Loucy (cell line): Measurements from ENCODE around the gene ZNF286A.
"Not testable (repeated sequence)": the region's sequence is repeated elsewhere in the genome, so short reads cannot be mapped to it uniquely, and the experiment has no call there.

Experiments
- H2AFZ ChIP-seq: fragments of 200-600 bp; sonication (generic); 2 replicates; pipeline ENCODE4 v1.6.0; 2016; ENCODE audit warnings: antibody characterized with exemption, mild to moderate bottlenecking, low read length, moderate library complexity
- H3F3A ChIP-seq: fragments of 200-600 bp; 2 replicates; pipeline ENCODE4 v1.6.0; 2016; ENCODE audit warnings: antibody characterized with exemption, low read depth, mild to moderate bottlenecking
- H3K27me3 ChIP-seq: fragments of 200-600 bp; sonication (generic); 2 replicates; pipeline ENCODE4 v1.6.1; 2014; ENCODE audit warnings: low read length, mild to moderate bottlenecking; ENCODE audit not compliant: insufficient read depth, poor library complexity, severe bottlenecking
- H3K36me3 ChIP-seq: fragments of 200-600 bp; sonication (generic); 2 replicates; pipeline ENCODE4 v1.6.1; 2016; ENCODE audit warnings: low read length; ENCODE audit not compliant: insufficient read depth
- H3K4me1 ChIP-seq: fragments of 200-600 bp; sonication (generic); 2 replicates; pipeline ENCODE4 v1.5.1; 2014; ENCODE audit warnings: low read length, mild to moderate bottlenecking; ENCODE audit not compliant: insufficient read depth, poor library complexity, severe bottlenecking
- H3K4me2 ChIP-seq: fragments of 200-600 bp; sonication (generic); 2 replicates; pipeline ENCODE4 v1.6.0; 2014; ENCODE audit warnings: antibody characterized with exemption, low read length, low read depth, mild to moderate bottlenecking; ENCODE audit not compliant: poor library complexity, severe bottlenecking
- H3K4me3 ChIP-seq: fragments of 200-600 bp; sonication (generic); 2 replicates; pipeline ENCODE4 v1.5.1; 2014; ENCODE audit warnings: low read length, mild to moderate bottlenecking, mixed read lengths; ENCODE audit not compliant: poor library complexity, severe bottlenecking
- H3K79me2 ChIP-seq: fragments of 200-600 bp; sonication (generic); 2 replicates; pipeline ENCODE4 v1.6.1; 2014; ENCODE audit warnings: low read length; ENCODE audit not compliant: insufficient read depth
- H3K9ac ChIP-seq: fragments of 200-600 bp; sonication (generic); 2 replicates; pipeline ENCODE4 v1.6.0; 2014; ENCODE audit warnings: mild to moderate bottlenecking, low read depth, low read length, moderate library complexity; ENCODE audit not compliant: poor library complexity, severe bottlenecking
- H3K9me2 ChIP-seq: fragments of 200-600 bp; sonication (generic); replicated peaks from 2 replicates; pipeline ENCODE4 v1.6.1; 2016; ENCODE audit warnings: low read depth, low read length, mixed read lengths
- H3K9me3 ChIP-seq: fragments of 200-600 bp; sonication (generic); 2 replicates; pipeline ENCODE4 v1.6.1; 2014; ENCODE audit warnings: mild to moderate bottlenecking, antibody characterized with exemption, low read length, low read depth; ENCODE audit not compliant: insufficient read depth
- H4K20me1 ChIP-seq: fragments of 200-600 bp; sonication (generic); 2 replicates; pipeline ENCODE4 v1.6.0; 2014; ENCODE audit warnings: antibody characterized with exemption, low read length, mild to moderate bottlenecking; ENCODE audit not compliant: insufficient read depth, poor library complexity, severe bottlenecking
- EZH2phosphoT487 ChIP-seq: fragments of 200-600 bp; IDR thresholded peaks from 2 replicates; pipeline ENCODE4 v1.6.1; 2018; ENCODE audit warnings: antibody characterized with exemption, mild to moderate bottlenecking, moderate library complexity, borderline replicate concordance
- TF ChIP-seq, protein P1 (sequence below): fragments of 200-600 bp; sonication (generic); conservative IDR thresholded peaks from 2 replicates; pipeline ENCODE4 v1.5.1; 2014; ENCODE audit warnings: mild to moderate bottlenecking, antibody characterized with exemption, low read length

Gene ZNF286A

GRCh38 chr17:15738066-15738465, 38.5 kb downstream of the ZNF286A start:
- Histone ChIP-seq H3K4me2 (no peak overlapping the region), H3K9me2 (no peaks in the 10 kb centered on the region), H3K27me3 (no peaks in the 10 kb centered on the region), H4K20me1 (no peaks in the 10 kb centered on the region), H3F3A (no peaks in the 10 kb centered on the region), H3K9me3 (peaks cover 7% of the 10 kb centered on the region; the same call in 1 of the 2 replicates), H2AFZ (no peak overlapping the region), H3K79me2 (no peaks in the 10 kb centered on the region), H3K9ac (no peak overlapping the region), H3K36me3 (no peaks in the 10 kb centered on the region), H3K4me1 (no peaks in the 10 kb centered on the region), H3K4me3 (no peak overlapping the region)
- no peak for TF ChIP-seq EZH2phosphoT487

DNA sequence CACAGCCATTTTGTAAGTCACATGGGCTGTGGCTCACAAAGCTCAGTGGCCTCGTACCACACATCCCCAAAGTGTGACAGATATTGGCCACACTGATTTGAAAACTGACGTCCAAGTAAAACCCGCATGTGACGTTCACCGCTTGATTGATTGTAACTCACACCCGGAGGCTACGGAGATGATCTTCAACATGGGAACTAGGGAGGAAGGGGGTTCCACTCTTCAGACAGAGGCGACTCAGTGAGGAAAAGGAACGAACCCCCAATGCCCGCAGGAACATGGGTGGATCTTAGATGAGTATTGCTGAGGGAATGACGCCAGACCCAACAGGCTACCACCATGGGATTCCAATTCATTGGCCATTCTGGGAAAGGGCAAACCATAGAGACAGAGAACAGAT, 39.7 kb downstream of the ZNF286A start:
- H3K4me2 ChIP-seq, H3K36me3 ChIP-seq, H3K9me3 ChIP-seq, H3K79me2 ChIP-seq, H2AFZ ChIP-seq, H3K27me3 ChIP-seq, H3K4me1 ChIP-seq, H3F3A ChIP-seq, H3K9ac ChIP-seq, H3K9me2 ChIP-seq, H3K4me3 ChIP-seq, H4K20me1 ChIP-seq: not testable (repeated sequence)

DNA sequence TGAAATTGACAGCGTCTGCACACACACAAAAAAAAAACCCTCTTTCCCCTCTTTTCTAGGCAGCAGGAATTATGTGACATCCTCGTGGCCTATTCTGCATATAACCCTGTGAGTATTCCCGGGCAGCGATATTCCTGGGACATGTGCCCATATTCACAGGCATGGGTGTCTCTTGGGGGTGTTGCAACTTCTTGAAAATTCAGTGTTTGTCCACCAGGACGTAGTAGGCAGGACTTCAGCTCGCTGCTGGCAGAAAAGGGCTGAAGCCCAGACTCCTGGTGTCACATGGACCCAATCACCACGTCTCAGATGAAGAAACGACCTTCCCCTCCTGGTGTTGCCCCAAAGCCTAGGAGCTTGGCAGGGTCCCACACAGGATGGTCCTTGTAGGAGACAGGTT, 40.5 kb downstream of the ZNF286A start:
- H3K4me1 ChIP-seq, H3K9ac ChIP-seq, H3F3A ChIP-seq, H3K4me3 ChIP-seq, H3K9me2 ChIP-seq, H3K36me3 ChIP-seq, H3K79me2 ChIP-seq, H3K27me3 ChIP-seq, H2AFZ ChIP-seq, H4K20me1 ChIP-seq, H3K4me2 ChIP-seq, H3K9me3 ChIP-seq: not testable (repeated sequence)

- TF ChIP-seq, protein P1, sequence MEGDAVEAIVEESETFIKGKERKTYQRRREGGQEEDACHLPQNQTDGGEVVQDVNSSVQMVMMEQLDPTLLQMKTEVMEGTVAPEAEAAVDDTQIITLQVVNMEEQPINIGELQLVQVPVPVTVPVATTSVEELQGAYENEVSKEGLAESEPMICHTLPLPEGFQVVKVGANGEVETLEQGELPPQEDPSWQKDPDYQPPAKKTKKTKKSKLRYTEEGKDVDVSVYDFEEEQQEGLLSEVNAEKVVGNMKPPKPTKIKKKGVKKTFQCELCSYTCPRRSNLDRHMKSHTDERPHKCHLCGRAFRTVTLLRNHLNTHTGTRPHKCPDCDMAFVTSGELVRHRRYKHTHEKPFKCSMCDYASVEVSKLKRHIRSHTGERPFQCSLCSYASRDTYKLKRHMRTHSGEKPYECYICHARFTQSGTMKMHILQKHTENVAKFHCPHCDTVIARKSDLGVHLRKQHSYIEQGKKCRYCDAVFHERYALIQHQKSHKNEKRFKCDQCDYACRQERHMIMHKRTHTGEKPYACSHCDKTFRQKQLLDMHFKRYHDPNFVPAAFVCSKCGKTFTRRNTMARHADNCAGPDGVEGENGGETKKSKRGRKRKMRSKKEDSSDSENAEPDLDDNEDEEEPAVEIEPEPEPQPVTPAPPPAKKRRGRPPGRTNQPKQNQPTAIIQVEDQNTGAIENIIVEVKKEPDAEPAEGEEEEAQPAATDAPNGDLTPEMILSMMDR: no peak
- TF ChIP-seq EZH2phosphoT487: no peak
- no peaks in the 10 kb centered on the region for H3K27me3 ChIP-seq
- H4K20me1 ChIP-seq: no peaks in the 10 kb centered on the region
- H3K79me2 ChIP-seq: no peaks in the 10 kb centered on the region
- no peaks in the 10 kb centered on the region for H3K4me1 ChIP-seq
- H3K9ac ChIP-seq: no peak overlapping the region
- no peak overlapping the region for H3K4me2 ChIP-seq
- H3F3A ChIP-seq: no peaks in the 10 kb centered on the region
- H3K9me3 ChIP-seq: peaks cover 7% of the 10 kb centered on the region; the same call in 1 of the 2 replicates
- H3K4me3 ChIP-seq: no peak overlapping the region
- no peaks in the 10 kb centered on the region for H3K36me3 ChIP-seq
- no peaks in the 10 kb centered on the region for H3K9me2 ChIP-seq
- H2AFZ ChIP-seq: no peak overlapping the region
These were observed 41.1 kb downstream of the ZNF286A start for GRCh38 chr17:15740570-15741120.
